Coronary artery (tissue), 2 donors: ENCODE measurements around the gene DNAJC27.
A peak's percentile ranks its signal among the peaks of the same experiment; 100 is the strongest.

Experiments used
- DNase-seq: peaks from one replicate; pipeline ENCODE4 v3.0.0-alpha.2; 2017; ENCODE audit warnings: low spot score
- H3K27ac ChIP-seq, 2 donors: fragments of 200-600 bp; sonication (generic); one replicate each; pipeline ENCODE4 v1.5.1; 2016 to 2019
- H3K4me3 ChIP-seq: fragments of 200-600 bp; sonication (generic); 2 replicates; pipeline ENCODE4 v1.5.1; 2016; ENCODE audit warnings: mild to moderate bottlenecking, moderate library complexity
- TF ChIP-seq, protein P1 (sequence below): fragments of 200-600 bp; sonication (generic); IDR thresholded peaks from one replicate; pipeline ENCODE4 v1.5.1; 2019; ENCODE audit warnings: antibody characterized with exemption

Gene DNAJC27

DNA sequence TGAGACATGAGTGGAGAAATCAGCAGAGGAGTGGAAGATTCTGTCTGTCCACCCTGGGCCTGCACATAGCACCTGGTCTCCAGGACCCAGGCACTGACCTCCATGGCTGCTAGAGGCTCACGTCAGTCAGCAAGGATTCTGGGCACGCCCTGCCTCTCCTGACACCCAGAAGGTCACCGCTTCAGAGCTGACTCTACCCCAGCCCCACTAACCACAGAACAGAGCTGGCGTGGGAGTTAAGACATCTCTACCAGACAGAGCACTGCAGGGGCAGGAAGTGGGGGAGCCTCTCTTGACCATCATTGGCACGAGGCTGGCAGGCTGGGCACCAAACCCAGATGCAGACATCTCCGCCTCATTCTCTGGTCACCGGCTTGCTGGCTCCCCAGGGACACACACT is 54.7 kb downstream of the DNAJC27 start:
- DNase-seq, result no peak
- peak overlapping the region in 1 of 2 donors; percentile 43 for H3K27ac ChIP-seq
- TF ChIP-seq, protein P1, sequence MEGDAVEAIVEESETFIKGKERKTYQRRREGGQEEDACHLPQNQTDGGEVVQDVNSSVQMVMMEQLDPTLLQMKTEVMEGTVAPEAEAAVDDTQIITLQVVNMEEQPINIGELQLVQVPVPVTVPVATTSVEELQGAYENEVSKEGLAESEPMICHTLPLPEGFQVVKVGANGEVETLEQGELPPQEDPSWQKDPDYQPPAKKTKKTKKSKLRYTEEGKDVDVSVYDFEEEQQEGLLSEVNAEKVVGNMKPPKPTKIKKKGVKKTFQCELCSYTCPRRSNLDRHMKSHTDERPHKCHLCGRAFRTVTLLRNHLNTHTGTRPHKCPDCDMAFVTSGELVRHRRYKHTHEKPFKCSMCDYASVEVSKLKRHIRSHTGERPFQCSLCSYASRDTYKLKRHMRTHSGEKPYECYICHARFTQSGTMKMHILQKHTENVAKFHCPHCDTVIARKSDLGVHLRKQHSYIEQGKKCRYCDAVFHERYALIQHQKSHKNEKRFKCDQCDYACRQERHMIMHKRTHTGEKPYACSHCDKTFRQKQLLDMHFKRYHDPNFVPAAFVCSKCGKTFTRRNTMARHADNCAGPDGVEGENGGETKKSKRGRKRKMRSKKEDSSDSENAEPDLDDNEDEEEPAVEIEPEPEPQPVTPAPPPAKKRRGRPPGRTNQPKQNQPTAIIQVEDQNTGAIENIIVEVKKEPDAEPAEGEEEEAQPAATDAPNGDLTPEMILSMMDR, result no peak
- H3K4me3 ChIP-seq, result peak overlapping the region; percentile 80

DNA sequence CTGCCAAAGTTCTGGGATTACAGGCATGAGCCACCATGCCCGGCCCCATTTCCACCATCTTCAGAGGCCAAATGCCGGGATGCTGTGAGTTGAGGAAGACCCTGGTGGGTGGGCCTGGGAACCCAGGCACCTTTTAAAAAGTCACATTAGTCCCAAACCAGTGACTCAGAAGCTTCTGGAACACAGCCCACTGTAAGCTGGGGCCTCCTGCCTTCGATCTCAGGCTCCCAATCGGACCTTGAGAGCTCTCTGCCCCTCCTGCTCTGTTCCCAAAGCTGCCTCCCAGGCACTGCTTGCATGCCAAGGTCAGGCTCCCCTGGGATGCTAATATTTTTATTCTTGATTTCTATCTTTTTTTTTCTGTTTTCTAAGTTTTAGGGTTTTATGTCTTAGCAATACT is 56.0 kb downstream of the DNAJC27 start:
- TF ChIP-seq, protein P1, result no peak
- no peak for DNase-seq
- peak overlapping the region in 1 of 2 donors; percentile 20 for H3K27ac ChIP-seq
- peak overlapping the region; percentile 5 for H3K4me3 ChIP-seq

DNA sequence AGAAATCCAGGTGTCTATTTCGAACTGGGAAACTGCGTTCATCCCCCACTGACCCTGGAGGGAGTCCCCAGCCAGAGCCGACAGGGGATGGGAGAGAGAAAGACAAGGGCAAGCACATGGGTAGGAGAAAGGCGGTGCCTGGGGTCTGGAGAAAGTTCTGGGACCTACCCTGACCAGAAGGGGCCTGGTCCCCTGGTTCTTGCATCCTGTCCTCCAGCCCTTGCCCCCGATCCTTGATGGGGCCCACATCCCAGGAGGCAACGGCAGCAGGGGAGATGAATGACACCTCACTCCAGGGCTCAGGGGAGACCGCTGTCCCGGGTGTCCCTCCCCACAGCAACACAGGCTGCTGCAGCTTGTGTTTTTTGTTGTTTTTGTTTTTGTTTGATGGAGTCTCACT is 56.6 kb downstream of the DNAJC27 start:
- Histone ChIP-seq H3K4me3 (peak overlapping the region; percentile 5), H3K27ac (peak overlapping the region in 1 of 2 donors; percentile 20)
- TF ChIP-seq, protein P1, result no peak
- DNase-seq, result peak; percentile 38

DNA sequence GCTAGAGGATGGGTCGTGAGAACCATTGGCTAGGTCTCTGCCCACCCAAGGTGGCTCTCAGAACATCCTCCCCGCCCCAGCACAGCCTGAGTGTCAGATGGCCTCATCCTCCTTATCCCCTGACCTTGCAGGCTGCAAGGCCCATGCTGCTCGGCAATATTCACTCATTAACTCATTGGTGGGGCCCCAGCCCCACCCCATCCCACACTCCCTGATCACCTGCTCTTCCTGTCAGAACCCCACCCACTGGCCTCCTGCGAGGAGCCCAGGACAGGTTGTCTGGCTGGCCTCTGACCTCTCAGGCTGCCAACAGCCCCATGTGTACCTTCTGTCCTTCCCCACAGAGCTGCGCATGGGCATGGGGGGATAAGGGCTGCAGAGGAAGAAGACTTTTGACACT is 57.0 kb downstream of the DNAJC27 start:
- H3K27ac ChIP-seq, result no peak overlapping the region
- DNase-seq, result no peak

DNA sequence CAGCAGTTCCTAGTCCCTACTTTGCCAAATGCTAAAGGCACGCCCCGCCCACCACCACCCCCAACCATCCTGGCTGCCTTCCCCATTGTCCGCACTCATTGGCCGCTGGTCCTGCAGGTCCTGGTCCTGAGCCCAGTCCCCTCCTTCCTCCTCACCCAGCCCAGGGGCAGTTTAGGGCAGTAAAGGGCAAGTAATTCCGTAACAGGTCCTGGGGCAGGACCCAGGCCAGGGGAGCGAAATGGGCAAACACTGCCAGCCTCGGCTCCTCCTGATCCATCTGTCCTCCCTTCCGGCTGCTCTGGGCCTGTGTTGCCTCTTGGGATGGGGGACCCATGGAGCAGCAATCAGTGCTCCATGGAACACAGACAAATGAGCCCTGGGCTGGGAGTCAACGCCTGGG is 57.8 kb downstream of the DNAJC27 start:
- Histone ChIP-seq H3K27ac (no peak overlapping the region), H3K4me3 (peak overlapping the region; percentile 0)
- TF ChIP-seq, protein P1, result no peak
- DNase-seq, result no peak

More for the DNA sequence above, 57.0 kb downstream of the DNAJC27 start:
- TF ChIP-seq, protein P1, result no peak
- no peak overlapping the region for H3K4me3 ChIP-seq

- Histone ChIP-seq H3K4me3 (no peak overlapping the region), H3K27ac (no peak overlapping the region)
- TF ChIP-seq, protein P1, result no peak
- no peak for DNase-seq
These were observed 58.8 kb downstream of the DNAJC27 start for GRCh38 chr2:24912986-24913385.

DNA sequence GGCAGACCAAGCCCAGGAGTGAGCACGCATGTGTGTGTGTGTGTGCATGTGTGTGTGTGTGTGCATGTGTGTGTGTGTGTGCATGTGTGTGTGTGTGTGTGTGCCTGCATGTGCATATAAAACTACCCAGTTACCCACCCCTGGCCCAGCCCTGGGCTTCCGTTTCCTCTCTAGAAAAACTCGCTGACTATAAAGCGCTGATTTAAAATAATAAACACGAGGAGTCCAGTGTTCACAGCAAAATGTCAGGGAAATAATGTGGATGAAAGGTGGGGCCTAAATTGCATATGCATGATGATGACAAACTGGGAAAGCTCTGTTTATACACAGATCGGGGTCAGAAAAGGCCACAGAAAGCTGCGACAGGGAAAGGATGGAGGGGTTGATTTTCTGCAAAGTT is 59.2 kb downstream of the DNAJC27 start:
- H3K27ac ChIP-seq, result no peak overlapping the region

More for the DNA sequence above, 59.2 kb downstream of the DNAJC27 start:
- H3K4me3 ChIP-seq, result no peak overlapping the region
- TF ChIP-seq, protein P1, result no peak
- DNase-seq, result no peak
